K562 (cell line): Measurements from ENCODE around the gene CBFA2T3. TPM values are rescaled to one million over a fixed set of nuclear protein-coding genes. Genes with fewer than 3 reads are reported as not detected.

Experiments used
- CBFA2T2 ChIP-seq: fragments of 450-650 bp; conservative IDR thresholded peaks from 2 replicates; pipeline ENCODE4 v1.6.1; 2017; ENCODE audit warnings: mild to moderate bottlenecking
- CBFB ChIP-seq: sonication (generic); formaldehyde crosslinking; IDR thresholded peaks from 2 replicates; pipeline ENCODE4 v1.4.0; 2020; ENCODE audit warnings: mild to moderate bottlenecking, missing genetic modification reagents
- CBX3 ChIP-seq, 2 experiments: IDR thresholded peaks; 1 replicate in 1 of 2; 2 replicates in 1 of 2; pipeline ENCODE4 v1.6.1; 2012; ENCODE audit warnings: inconsistent platforms in 2 of 2, low read length in 2 of 2, borderline replicate concordance in 1 of 2, control low read depth in 1 of 2
- CC2D1A ChIP-seq: fragments of 450-650 bp; IDR thresholded peaks from 2 replicates; pipeline ENCODE4 v1.6.1; 2017; ENCODE audit warnings: mild to moderate bottlenecking
- CHD1 ChIP-seq: fragments of 200-600 bp; sonication (generic); IDR thresholded peaks from one replicate; pipeline ENCODE4 v1.6.1; 2012; ENCODE audit warnings: mild to moderate bottlenecking, moderate library complexity, low read length, inconsistent platforms
- HIVEP1 ChIP-seq: fragments of 250-450 bp; sonication (Bioruptor Pico); IDR thresholded peaks from 2 replicates; pipeline ENCODE4 v1.4.0; 2020; ENCODE audit warnings: mild to moderate bottlenecking
- KLF16 ChIP-seq: IDR thresholded peaks from 2 replicates; pipeline ENCODE4 v1.6.1; 2016; ENCODE audit warnings: antibody characterized with exemption
- MTF1 ChIP-seq: fragments of 250-450 bp; sonication (Bioruptor Pico); IDR thresholded peaks from 2 replicates; pipeline ENCODE4 v1.9.0; 2021; ENCODE audit warnings: moderate library complexity, mild to moderate bottlenecking, inconsistent platforms, borderline replicate concordance
- NCOA2 ChIP-seq, 2 experiments: fragments of 450-650 bp; IDR thresholded peaks; 2 replicates each; pipeline ENCODE4 v1.6.1; 2018; ENCODE audit warnings: mild to moderate bottlenecking in 2 of 2, moderate library complexity in 1 of 2; ENCODE audit not compliant: partially characterized antibody in 2 of 2
- POLR2H ChIP-seq: IDR thresholded peaks from 2 replicates; pipeline ENCODE4 v1.6.1; 2016; ENCODE audit warnings: missing genetic modification characterization, low read depth, mild to moderate bottlenecking, control low read depth, missing compliant biosample characterization, moderate library complexity
- polyA plus RNA-seq, 8 experiments: library from polyadenylated mRNA; depleted of rRNA in 4 of 8; stranded (reverse) in 5 of 8; unstranded in 3 of 8; fragments of >200 nt; fragmentation: Nextera tagmentation in 2 of 8; fragmentation: Illumina TruSeq in 1 of 8; extraction: Ambion mirVana in 2 of 8; extraction: Trizol in 1 of 8; gene quantifications; 2 replicates each; pipeline versions ENCODE4 v1.2.1 to v1.2.3, GENCODE V29; 2011 to 2014; ENCODE audit warnings: inconsistent platforms in 1 of 8, missing spikeins in 1 of 8
- total RNA-seq, 7 experiments: library from RNA; depleted of rRNA in 6 of 7; stranded (reverse); fragments of >200 nt in 6 of 7; fragmentation: Illumina TruSeq in 2 of 7; extraction: Trizol in 2 of 7; gene quantifications; 2 replicates each; pipeline versions ENCODE4 v1.2.1 to v1.2.3, GENCODE V29; 2011 to 2021; ENCODE audit warnings: low replicate concordance in 1 of 7
- TF ChIP-seq, protein P1 (sequence below): sonication (generic); formaldehyde crosslinking; IDR thresholded peaks from 2 replicates; pipeline ENCODE4 v1.8.1; 2023; ENCODE audit warnings: mild to moderate bottlenecking, missing genetic modification reagents, moderate library complexity
- TF ChIP-seq, protein P2 (sequence below), 3 experiments: fragments of 200-800 bp in 1 of 3; sonication (Bioruptor generic) in 1 of 3; sonication (generic) in 1 of 3; formaldehyde crosslinking in 1 of 3; IDR thresholded peaks; 2 replicates each; pipeline versions ENCODE4 v1.6.1 to v1.8.0; 2016 to 2022; ENCODE audit warnings: mild to moderate bottlenecking in 2 of 3, missing compliant biosample characterization in 2 of 3, missing genetic modification characterization in 2 of 3, missing genetic modification reagents in 1 of 3
- TF ChIP-seq, protein P3 (sequence below): fragments of 150-350 bp; IDR thresholded peaks from 2 replicates; pipeline ENCODE4 v1.6.1; 2014; ENCODE audit warnings: low read depth, mild to moderate bottlenecking, low read length, borderline replicate concordance
- TF ChIP-seq, protein P4 (sequence below): sonication (generic); formaldehyde crosslinking; IDR thresholded peaks from 2 replicates; pipeline ENCODE4 v1.8.0; 2023; ENCODE audit warnings: mild to moderate bottlenecking, missing genetic modification reagents

CBFA2T3 gene
- total and polyA plus RNA-seq, 9 of the 15 experiments (the other 6 are each of a cell fraction or from before 2014, with no cell fraction given), result 2.3 to 145 (median 6.7) TPM

DNA sequence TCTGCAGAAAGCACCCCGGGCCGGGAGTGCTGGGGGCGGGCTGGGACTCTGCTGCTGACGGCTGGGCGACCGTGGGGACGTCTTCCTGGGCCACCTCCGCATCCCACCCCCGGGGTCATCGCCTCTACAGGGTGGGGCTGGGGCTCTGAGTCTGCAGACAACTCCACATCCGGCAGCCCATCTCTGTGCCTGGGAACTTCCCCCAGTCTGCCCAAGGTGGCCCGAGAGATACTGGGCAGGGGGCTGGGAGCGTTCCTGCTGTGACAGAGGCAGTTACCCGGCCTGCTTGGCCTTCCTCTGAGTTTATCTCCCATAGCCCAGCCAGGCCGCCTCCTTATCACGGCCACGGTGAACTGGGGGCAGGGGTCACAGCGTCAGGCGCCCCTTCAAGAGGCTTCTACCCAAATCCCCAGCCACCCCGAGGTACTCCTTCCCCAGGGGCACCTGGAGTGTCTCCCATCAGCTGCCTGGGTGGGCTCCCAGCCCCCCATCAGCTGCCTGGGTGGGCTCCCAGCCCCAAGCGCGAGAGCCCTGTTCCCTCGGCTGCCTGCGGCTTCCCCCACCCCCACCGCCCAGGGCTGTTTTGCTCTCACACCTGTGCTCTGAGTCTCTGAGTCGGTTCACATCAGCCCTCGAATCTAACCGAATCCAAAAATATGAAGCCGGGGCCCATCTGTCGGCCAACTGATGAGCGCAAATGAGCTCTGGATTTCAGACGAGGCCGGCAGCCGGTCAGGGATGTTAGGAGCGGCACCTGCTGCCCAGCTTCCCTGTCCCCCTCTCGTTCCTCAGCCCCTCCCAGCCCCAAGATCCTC lies 15.6 kb upstream of the CBFA2T3 start (continued):
- TF ChIP-seq MTF1 (CRISPR knock-in tag), result 0 out of 2 replicates have a peak, but pooled peaks have one; percentile 46
- TF ChIP-seq NCOA2 (IDR thresholded peaks at IDR 0.05; ENCODE audit: partially characterized antibody in 2 of 2), result peak in 1 of 2 experiments; percentile 93
- TF ChIP-seq, protein P1, sequence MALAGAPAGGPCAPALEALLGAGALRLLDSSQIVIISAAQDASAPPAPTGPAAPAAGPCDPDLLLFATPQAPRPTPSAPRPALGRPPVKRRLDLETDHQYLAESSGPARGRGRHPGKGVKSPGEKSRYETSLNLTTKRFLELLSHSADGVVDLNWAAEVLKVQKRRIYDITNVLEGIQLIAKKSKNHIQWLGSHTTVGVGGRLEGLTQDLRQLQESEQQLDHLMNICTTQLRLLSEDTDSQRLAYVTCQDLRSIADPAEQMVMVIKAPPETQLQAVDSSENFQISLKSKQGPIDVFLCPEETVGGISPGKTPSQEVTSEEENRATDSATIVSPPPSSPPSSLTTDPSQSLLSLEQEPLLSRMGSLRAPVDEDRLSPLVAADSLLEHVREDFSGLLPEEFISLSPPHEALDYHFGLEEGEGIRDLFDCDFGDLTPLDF (CRISPR knock-in tag), result 0 out of 2 replicates have a peak, but pooled peaks have one; percentile 8
- no peak for TF ChIP-seq POLR2H
- TF ChIP-seq CC2D1A, result peak; percentile 98
- peak; percentile 99 for TF ChIP-seq KLF16
- TF ChIP-seq CBFB, result peak; percentile 83
- TF ChIP-seq HIVEP1, result peak; percentile 62; the same call in 1 of the 2 replicates
- TF ChIP-seq CHD1, result no peak
- TF ChIP-seq, protein P2, sequence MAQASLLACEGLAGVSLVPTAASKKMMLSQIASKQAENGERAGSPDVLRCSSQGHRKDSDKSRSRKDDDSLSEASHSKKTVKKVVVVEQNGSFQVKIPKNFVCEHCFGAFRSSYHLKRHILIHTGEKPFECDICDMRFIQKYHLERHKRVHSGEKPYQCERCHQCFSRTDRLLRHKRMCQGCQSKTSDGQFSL (CRISPR knock-in tag; IDR thresholded peaks at IDR 0.05), result peak; percentile 65; the same call in 1 of the 2 replicates
- TF ChIP-seq, protein P2 (tag; IDR thresholded peaks at IDR 0.05), result peak in 1 of 2 experiments; percentile 17; a peak in 2 of 4 replicates
- TF ChIP-seq CBFA2T2, result peak; percentile 99
- TF ChIP-seq CBX3 (IDR thresholded peaks at IDR 0.05; ENCODE audit: borderline replicate concordance in 1 of 2, low read length in 2 of 2), result no peak; a peak in 2 of 3 replicates
- TF ChIP-seq, protein P3, sequence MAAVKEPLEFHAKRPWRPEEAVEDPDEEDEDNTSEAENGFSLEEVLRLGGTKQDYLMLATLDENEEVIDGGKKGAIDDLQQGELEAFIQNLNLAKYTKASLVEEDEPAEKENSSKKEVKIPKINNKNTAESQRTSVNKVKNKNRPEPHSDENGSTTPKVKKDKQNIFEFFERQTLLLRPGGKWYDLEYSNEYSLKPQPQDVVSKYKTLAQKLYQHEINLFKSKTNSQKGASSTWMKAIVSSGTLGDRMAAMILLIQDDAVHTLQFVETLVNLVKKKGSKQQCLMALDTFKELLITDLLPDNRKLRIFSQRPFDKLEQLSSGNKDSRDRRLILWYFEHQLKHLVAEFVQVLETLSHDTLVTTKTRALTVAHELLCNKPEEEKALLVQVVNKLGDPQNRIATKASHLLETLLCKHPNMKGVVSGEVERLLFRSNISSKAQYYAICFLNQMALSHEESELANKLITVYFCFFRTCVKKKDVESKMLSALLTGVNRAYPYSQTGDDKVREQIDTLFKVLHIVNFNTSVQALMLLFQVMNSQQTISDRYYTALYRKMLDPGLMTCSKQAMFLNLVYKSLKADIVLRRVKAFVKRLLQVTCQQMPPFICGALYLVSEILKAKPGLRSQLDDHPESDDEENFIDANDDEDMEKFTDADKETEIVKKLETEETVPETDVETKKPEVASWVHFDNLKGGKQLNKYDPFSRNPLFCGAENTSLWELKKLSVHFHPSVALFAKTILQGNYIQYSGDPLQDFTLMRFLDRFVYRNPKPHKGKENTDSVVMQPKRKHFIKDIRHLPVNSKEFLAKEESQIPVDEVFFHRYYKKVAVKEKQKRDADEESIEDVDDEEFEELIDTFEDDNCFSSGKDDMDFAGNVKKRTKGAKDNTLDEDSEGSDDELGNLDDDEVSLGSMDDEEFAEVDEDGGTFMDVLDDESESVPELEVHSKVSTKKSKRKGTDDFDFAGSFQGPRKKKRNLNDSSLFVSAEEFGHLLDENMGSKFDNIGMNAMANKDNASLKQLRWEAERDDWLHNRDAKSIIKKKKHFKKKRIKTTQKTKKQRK, result no peak
- TF ChIP-seq, protein P4, sequence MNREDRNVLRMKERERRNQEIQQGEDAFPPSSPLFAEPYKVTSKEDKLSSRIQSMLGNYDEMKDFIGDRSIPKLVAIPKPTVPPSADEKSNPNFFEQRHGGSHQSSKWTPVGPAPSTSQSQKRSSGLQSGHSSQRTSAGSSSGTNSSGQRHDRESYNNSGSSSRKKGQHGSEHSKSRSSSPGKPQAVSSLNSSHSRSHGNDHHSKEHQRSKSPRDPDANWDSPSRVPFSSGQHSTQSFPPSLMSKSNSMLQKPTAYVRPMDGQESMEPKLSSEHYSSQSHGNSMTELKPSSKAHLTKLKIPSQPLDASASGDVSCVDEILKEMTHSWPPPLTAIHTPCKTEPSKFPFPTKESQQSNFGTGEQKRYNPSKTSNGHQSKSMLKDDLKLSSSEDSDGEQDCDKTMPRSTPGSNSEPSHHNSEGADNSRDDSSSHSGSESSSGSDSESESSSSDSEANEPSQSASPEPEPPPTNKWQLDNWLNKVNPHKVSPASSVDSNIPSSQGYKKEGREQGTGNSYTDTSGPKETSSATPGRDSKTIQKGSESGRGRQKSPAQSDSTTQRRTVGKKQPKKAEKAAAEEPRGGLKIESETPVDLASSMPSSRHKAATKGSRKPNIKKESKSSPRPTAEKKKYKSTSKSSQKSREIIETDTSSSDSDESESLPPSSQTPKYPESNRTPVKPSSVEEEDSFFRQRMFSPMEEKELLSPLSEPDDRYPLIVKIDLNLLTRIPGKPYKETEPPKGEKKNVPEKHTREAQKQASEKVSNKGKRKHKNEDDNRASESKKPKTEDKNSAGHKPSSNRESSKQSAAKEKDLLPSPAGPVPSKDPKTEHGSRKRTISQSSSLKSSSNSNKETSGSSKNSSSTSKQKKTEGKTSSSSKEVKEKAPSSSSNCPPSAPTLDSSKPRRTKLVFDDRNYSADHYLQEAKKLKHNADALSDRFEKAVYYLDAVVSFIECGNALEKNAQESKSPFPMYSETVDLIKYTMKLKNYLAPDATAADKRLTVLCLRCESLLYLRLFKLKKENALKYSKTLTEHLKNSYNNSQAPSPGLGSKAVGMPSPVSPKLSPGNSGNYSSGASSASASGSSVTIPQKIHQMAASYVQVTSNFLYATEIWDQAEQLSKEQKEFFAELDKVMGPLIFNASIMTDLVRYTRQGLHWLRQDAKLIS (CRISPR knock-in tag), result no peak
